ENCODE measurements around the gene COL1A2.

Gene COL1A2

GRCh38 chr7:94374231-94374630 lies 20.5 kb upstream of the COL1A2 start:
- TF ChIP-seq, protein P1, sequence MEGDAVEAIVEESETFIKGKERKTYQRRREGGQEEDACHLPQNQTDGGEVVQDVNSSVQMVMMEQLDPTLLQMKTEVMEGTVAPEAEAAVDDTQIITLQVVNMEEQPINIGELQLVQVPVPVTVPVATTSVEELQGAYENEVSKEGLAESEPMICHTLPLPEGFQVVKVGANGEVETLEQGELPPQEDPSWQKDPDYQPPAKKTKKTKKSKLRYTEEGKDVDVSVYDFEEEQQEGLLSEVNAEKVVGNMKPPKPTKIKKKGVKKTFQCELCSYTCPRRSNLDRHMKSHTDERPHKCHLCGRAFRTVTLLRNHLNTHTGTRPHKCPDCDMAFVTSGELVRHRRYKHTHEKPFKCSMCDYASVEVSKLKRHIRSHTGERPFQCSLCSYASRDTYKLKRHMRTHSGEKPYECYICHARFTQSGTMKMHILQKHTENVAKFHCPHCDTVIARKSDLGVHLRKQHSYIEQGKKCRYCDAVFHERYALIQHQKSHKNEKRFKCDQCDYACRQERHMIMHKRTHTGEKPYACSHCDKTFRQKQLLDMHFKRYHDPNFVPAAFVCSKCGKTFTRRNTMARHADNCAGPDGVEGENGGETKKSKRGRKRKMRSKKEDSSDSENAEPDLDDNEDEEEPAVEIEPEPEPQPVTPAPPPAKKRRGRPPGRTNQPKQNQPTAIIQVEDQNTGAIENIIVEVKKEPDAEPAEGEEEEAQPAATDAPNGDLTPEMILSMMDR (IDR thresholded peaks at IDR 0.05) = no peak

DNA sequence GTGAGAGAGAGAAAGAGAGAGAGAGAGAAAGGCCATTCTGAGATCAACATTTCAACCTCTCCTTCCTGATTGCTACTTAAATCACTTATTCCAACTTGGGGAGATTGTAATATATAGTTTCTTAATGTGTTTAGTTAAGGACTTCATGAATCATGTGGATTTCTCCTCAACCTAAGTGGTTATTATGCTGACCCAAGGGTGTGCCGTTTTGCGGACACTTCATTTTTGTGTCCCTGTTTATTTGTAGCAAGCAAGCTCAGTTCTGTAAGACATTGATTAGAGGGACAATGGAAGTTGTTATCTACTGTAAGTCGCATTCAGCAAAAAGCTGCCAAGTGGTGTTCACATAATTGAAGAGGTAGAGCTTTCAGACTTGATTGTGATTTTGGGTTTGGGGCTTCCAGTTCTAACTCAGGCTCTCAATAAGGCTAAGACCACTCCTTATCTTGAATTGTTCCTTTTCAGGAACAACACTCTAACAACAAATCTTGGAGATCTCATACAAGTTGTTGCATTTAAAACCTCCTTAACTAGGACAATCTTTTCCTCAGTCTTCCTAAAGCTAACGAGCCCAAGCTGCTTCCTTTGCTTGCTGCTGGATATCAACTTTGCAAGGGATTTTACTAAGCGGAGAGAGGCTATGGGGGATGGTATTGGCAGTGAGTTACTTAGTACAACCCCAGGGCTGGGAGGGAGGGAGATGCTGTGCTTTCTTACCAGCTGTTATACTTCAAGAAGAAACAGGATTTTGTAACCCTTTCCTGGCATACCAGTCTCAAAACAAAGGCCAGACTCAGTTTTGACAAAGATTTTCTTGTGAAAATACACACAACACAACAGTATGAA lies 19.8 kb upstream of the COL1A2 start:
- TF ChIP-seq, protein P1 (IDR thresholded peaks at IDR 0.05) = no peak

DNA sequence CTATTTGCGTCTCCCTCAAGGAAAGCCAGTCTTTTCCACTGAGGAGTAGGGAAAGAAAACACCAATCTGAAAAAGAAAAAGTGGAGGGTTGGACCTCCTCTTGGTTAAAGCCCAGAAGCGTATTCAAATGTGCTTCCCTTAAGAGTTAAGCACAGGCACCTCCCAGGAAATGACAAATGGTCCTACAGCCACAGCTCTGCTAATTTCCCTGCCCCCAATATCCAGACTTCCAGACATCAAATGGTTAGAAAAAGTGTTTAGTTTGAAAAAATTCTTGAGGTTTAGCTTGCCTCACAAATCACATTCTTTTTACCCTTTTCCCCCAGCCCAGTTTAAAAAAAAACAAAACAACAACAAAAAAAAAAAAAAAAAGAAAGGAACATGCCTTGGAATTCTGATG lies 19.0 kb upstream of the COL1A2 start:
- TF ChIP-seq, protein P1 (IDR thresholded peaks at IDR 0.05) = no peak

- TF ChIP-seq, protein P1 (IDR thresholded peaks at IDR 0.05) = no peak
These were observed 18.4 kb upstream of the COL1A2 start for GRCh38 chr7:94376281-94376680.

DNA sequence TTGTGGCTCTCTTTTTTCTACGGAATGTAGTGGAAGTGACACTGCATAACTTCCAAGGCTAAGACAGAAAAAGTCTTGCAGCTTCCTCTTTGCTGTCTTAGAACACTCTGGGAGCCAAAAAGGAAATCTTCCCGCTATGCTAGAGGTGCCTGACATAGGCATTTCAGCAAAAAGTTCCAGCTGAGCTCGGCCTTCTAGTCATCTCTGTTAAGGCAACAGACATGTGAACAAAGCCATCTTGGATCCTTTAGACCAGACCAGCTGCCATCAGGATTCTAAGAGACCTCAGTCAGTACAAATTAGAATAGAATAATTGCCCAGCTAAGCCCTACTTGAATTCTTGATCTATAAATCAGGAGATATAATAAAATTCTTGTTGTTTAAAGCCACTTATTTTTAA lies 16.3 kb upstream of the COL1A2 start:
- TF ChIP-seq, protein P1 (IDR thresholded peaks at IDR 0.05) = no peak

GRCh38 chr7:94380264-94380663 lies 14.4 kb upstream of the COL1A2 start:
- TF ChIP-seq, protein P1 (IDR thresholded peaks at IDR 0.05) = no peak

GRCh38 chr7:94382132-94382531 lies 12.6 kb upstream of the COL1A2 start:
- TF ChIP-seq, protein P1 (IDR thresholded peaks at IDR 0.05) = no peak

All from LNCAP (cell line).